Measurements from ENCODE around the gene FZD4. TPM values are rescaled to one million over a fixed set of nuclear protein-coding genes. Genes with fewer than 3 reads are reported as not detected.

Gene FZD4
- polyA plus RNA-seq, 3 donors = 0.05 TPM; not detected in 2

- Histone ChIP-seq H3K36me3 (replicated peaks in 1 of 2; ENCODE audit: control insufficient read depth in 1 of 2, insufficient read depth in 2 of 2, low read length in 2 of 2) (no peaks in the 10 kb centered on the region), H3K9ac (ENCODE audit: insufficient read depth, low read length, poor library complexity, severe bottlenecking) (no peak overlapping the region), H3K27ac (ENCODE audit: low read depth in 1 of 2, low read length in 2 of 2) (no peak overlapping the region), H3K79me2 (ENCODE audit: insufficient read depth, low read length) (no peaks in the 10 kb centered on the region), H3K27me3 (ENCODE audit: control insufficient read depth in 2 of 2, insufficient read depth in 2 of 2, low read length in 2 of 2) (no peaks in the 10 kb centered on the region), H2AFZ (ENCODE audit: insufficient read depth, low read depth, low read length, poor library complexity, severe bottlenecking) (no peak overlapping the region), H3K4me2 (replicated peaks; ENCODE audit: extremely low read depth, low read length, poor library complexity, severe bottlenecking) (no peak overlapping the region), H3K4me3 (replicated peaks in 1 of 3; ENCODE audit: low read depth in 2 of 3, low read length in 3 of 3) (no peak overlapping the region), H3K4me1 (ENCODE audit: control insufficient read depth in 1 of 2, insufficient read depth in 2 of 2, low read length in 2 of 2) (no peaks in the 10 kb centered on the region), H4K20me1 (ENCODE audit: insufficient read depth, low read length) (no peaks in the 10 kb centered on the region), H3K9me3 (replicated peaks in 1 of 2; ENCODE audit: control insufficient read depth in 1 of 2, insufficient read depth in 1 of 2, low read length in 2 of 2) (no peaks in the 10 kb centered on the region)
- H3K9me3 Mint-ChIP-seq = peaks cover 0 to 2% (median 0%) of the 10 kb centered on the region in 7 donors
- H3K4me3 Mint-ChIP-seq = no peak overlapping the region
- no peaks in the 10 kb centered on the region for H3K4me1 Mint-ChIP-seq
- intact Hi-C loops (cut with micrococcal nuclease) = no loop called here
- H3K27me3 Mint-ChIP-seq (ENCODE audit: low read depth in 3 of 3) = peaks cover 0 to 1% (median 0%) of the 10 kb centered on the region in 3 donors
- no peak overlapping the region for H3K27ac Mint-ChIP-seq
- TF ChIP-seq CTCF (IDR thresholded peaks at IDR 0.05) = no peak
- H3K36me3 Mint-ChIP-seq = no peaks in the 10 kb centered on the region
- no CpG with 5 or more reads among the region's 1 CpG for WGBS (ENCODE audit: insufficient coverage)
- no peak for DNase-seq
Measured at GRCh38 chr11:86902345-86902744, 52.9 kb downstream of the FZD4 start.

- H4K20me1 ChIP-seq (ENCODE audit: insufficient read depth, low read length) = no peaks in the 10 kb centered on the region
- Mint-ChIP-seq H3K4me1 (no peaks in the 10 kb centered on the region), H3K9me3 (peaks cover 0 to 2% (median 0%) of the 10 kb centered on the region in 7 donors), H3K27ac (no peak overlapping the region), H3K36me3 (no peaks in the 10 kb centered on the region), H3K4me3 (no peak overlapping the region), H3K27me3 (ENCODE audit: low read depth in 3 of 3) (peaks cover 0 to 1% (median 0%) of the 10 kb centered on the region in 3 donors)
- no peak overlapping the region for H3K4me3 ChIP-seq (replicated peaks in 1 of 3; ENCODE audit: low read depth in 2 of 3, low read length in 3 of 3)
- no peaks in the 10 kb centered on the region for H3K36me3 ChIP-seq (replicated peaks in 1 of 2; ENCODE audit: control insufficient read depth in 1 of 2, insufficient read depth in 2 of 2, low read length in 2 of 2)
- no peaks in the 10 kb centered on the region for H3K4me1 ChIP-seq (ENCODE audit: control insufficient read depth in 1 of 2, insufficient read depth in 2 of 2, low read length in 2 of 2)
- no peak overlapping the region for H2AFZ ChIP-seq (ENCODE audit: insufficient read depth, low read depth, low read length, poor library complexity, severe bottlenecking)
- intact Hi-C loops (cut with micrococcal nuclease) = no loop called here
- no peak overlapping the region for H3K9ac ChIP-seq (ENCODE audit: insufficient read depth, low read length, poor library complexity, severe bottlenecking)
- H3K4me2 ChIP-seq (replicated peaks; ENCODE audit: extremely low read depth, low read length, poor library complexity, severe bottlenecking) = no peak overlapping the region
- 100% methylated on average over 1 of the region's 3 CpGs for WGBS (ENCODE audit: insufficient coverage)
- no peaks in the 10 kb centered on the region for H3K9me3 ChIP-seq (replicated peaks in 1 of 2; ENCODE audit: control insufficient read depth in 1 of 2, insufficient read depth in 1 of 2, low read length in 2 of 2)
- H3K27me3 ChIP-seq (ENCODE audit: control insufficient read depth in 2 of 2, insufficient read depth in 2 of 2, low read length in 2 of 2) = no peaks in the 10 kb centered on the region
- no peak for TF ChIP-seq CTCF (IDR thresholded peaks at IDR 0.05)
- DNase-seq = no peak
- no peak overlapping the region for H3K27ac ChIP-seq (ENCODE audit: low read depth in 1 of 2, low read length in 2 of 2)
- no peaks in the 10 kb centered on the region for H3K79me2 ChIP-seq (ENCODE audit: insufficient read depth, low read length)
Measured at GRCh38 chr11:86901599-86901998, 53.6 kb downstream of the FZD4 start.
